ENCODE measurements around the gene TMEM213.

Gene TMEM213

DNA sequence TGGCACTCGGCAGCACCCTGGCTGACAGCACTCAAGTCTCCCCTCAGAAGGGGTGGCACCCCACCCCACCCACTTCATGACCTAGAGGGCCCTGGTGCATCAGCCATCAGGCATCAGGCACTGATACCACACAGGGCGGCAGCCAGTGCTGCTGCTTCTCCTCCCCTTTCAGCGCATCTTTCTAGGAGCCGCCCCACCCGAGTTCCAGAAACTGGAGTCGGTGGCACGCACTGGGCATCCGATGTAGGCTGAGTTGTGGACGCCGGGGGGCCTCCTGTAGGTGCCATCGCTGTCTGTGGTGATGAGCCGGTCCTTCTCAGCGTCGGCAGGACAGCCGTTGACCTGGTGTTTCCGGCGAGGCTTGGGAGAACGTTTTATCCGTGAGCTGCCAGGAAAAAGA, 70.0 kb downstream of the TMEM213 start:
- DNase-seq (ENCODE audit: low read depth) = no peak
- TF ChIP-seq CTCF (IDR thresholded peaks at IDR 0.05; ENCODE audit: control insufficient read depth, insufficient read depth, low read depth, low read length, missing control alignments) = no peak
- no peak overlapping the region for H3K4me3 ChIP-seq (ENCODE audit: control insufficient read depth, low read depth, low read length)

DNA sequence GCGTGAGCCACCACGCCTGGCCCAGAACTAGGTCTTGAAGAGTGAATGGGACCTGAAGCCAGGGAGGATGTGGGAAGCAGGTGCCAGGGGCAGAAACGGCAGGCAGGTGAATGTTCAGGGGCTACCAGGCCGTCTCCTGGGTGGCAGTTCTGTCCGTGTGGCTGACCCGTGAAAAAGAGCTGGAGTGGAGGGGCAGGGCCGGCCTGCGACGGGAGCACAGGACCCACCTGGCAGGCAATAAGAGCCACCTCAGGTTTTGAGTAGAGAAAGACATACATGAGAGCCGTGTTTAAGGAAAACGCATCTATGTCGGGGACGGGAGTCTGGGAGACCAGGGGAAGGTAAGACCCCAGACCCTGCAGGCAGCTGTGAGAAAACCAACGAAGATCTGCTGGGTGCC, 70.9 kb downstream of the TMEM213 start:
- TF ChIP-seq CTCF (IDR thresholded peaks at IDR 0.05; ENCODE audit: control insufficient read depth, insufficient read depth, low read depth, low read length, missing control alignments) = no peak
- DNase-seq (ENCODE audit: low read depth) = no peak

GRCh38 chr7:138869353-138869752, 71.6 kb downstream of the TMEM213 start:
- H3K4me3 ChIP-seq (ENCODE audit: control insufficient read depth, low read depth, low read length) = no peak overlapping the region
- DNase-seq (ENCODE audit: low read depth) = no peak
- no peak for TF ChIP-seq CTCF (IDR thresholded peaks at IDR 0.05; ENCODE audit: control insufficient read depth, insufficient read depth, low read depth, low read length, missing control alignments)

More for the DNA sequence above, 70.9 kb downstream of the TMEM213 start:
- H3K4me3 ChIP-seq (ENCODE audit: control insufficient read depth, low read depth, low read length) = no peak overlapping the region

GRCh38 chr7:138871065-138871813, 73.4 kb downstream of the TMEM213 start:
- no peak overlapping the region for H3K4me3 ChIP-seq (ENCODE audit: control insufficient read depth, low read depth, low read length)
- TF ChIP-seq CTCF (IDR thresholded peaks at IDR 0.05; ENCODE audit: control insufficient read depth, insufficient read depth, low read depth, low read length, missing control alignments) = no peak
- DNase-seq (ENCODE audit: low read depth) = no peak

- no peak for DNase-seq (ENCODE audit: low read depth)
- no peak for TF ChIP-seq CTCF (IDR thresholded peaks at IDR 0.05; ENCODE audit: control insufficient read depth, insufficient read depth, low read depth, low read length, missing control alignments)
- H3K4me3 ChIP-seq (ENCODE audit: control insufficient read depth, low read depth, low read length) = no peak overlapping the region
Observed at GRCh38 chr7:138871814-138872090, 74.0 kb downstream of the TMEM213 start.

- DNase-seq (ENCODE audit: low read depth) = no peak
- TF ChIP-seq CTCF (IDR thresholded peaks at IDR 0.05; ENCODE audit: control insufficient read depth, insufficient read depth, low read depth, low read length, missing control alignments) = no peak
- no peak overlapping the region for H3K4me3 ChIP-seq (ENCODE audit: control insufficient read depth, low read depth, low read length)
Observed at GRCh38 chr7:138872576-138872975, 74.8 kb downstream of the TMEM213 start.
